GM18907 (cell line): Measurements from ENCODE around the gene UBALD2.
"Not testable (repeated sequence)": the region's sequence is repeated elsewhere in the genome, so short reads cannot be mapped to it uniquely, and the experiment has no call there.

Experiments
- ATAC-seq: cut with Tn5 transposase; IDR thresholded peaks from one replicate; pipeline ENCODE4 v1.9.1; 2021; ENCODE audit warnings: mild to moderate bottlenecking, moderate library complexity; ENCODE audit not compliant: unreplicated experiment

UBALD2 gene

GRCh38 chr17:76244721-76245120 lies 20.4 kb upstream of the UBALD2 start:
- not testable (repeated sequence) for ATAC-seq

- peak; percentile 93 for ATAC-seq
These were observed 18.8 kb upstream of the UBALD2 start for GRCh38 chr17:76246080-76247066.

- no peak for ATAC-seq
These were observed 17.8 kb upstream of the UBALD2 start for GRCh38 chr17:76247304-76247703.

GRCh38 chr17:76248013-76248782 lies 16.9 kb upstream of the UBALD2 start:
- ATAC-seq: no peak

- no peak for ATAC-seq
These were observed 15.0 kb upstream of the UBALD2 start for GRCh38 chr17:76250141-76250540.

GRCh38 chr17:76251478-76252039 lies 13.6 kb upstream of the UBALD2 start:
- no peak for ATAC-seq

- ATAC-seq: no peak
These were observed 12.9 kb upstream of the UBALD2 start for GRCh38 chr17:76252040-76252954.

- not testable (repeated sequence) for ATAC-seq
These were observed 12.0 kb upstream of the UBALD2 start for GRCh38 chr17:76252967-76253766.

- ATAC-seq: no peak
These were observed 11.3 kb upstream of the UBALD2 start for GRCh38 chr17:76253841-76254240.

GRCh38 chr17:76254275-76254674 lies 10.9 kb upstream of the UBALD2 start:
- ATAC-seq: no peak

GRCh38 chr17:76255801-76256429 lies 9.2 kb upstream of the UBALD2 start:
- ATAC-seq: no peak

- ATAC-seq: not testable (repeated sequence)
These were observed 8.6 kb upstream of the UBALD2 start for GRCh38 chr17:76256430-76257050.

GRCh38 chr17:76260220-76260619 lies 4.9 kb upstream of the UBALD2 start:
- ATAC-seq: no peak

GRCh38 chr17:76260669-76261068 lies 4.5 kb upstream of the UBALD2 start:
- ATAC-seq: no peak

GRCh38 chr17:76261421-76262215 lies 3.5 kb upstream of the UBALD2 start:
- ATAC-seq: no peak

- peak; percentile 20 for ATAC-seq
These were observed 2.3 kb upstream of the UBALD2 start for GRCh38 chr17:76262732-76263344.

- ATAC-seq: no peak
These were observed 1.3 kb upstream of the UBALD2 start for GRCh38 chr17:76263896-76264295.

GRCh38 chr17:76264425-76264754 lies 758 bp upstream of the UBALD2 start:
- ATAC-seq: no peak
